Transverse colon (tissue), 4 donors: ENCODE data around the gene DGCR6. TPM values are rescaled to one million over a fixed set of nuclear protein-coding genes. Genes with fewer than 3 reads are reported as not detected.

Experiments
- DNase-seq: peaks from one replicate; pipeline ENCODE4 v3.0.0-alpha.2; 2019
- H3K27ac ChIP-seq, 4 donors: fragments of 200-600 bp; sonication (generic); 2 replicates each; pipeline ENCODE4 v1.5.1; 2016 to 2018; ENCODE audit warnings: inconsistent platforms in 4 of 4
- H3K27me3 ChIP-seq: fragments of 200-600 bp; sonication (generic); 2 replicates; pipeline ENCODE4 v1.5.1; 2017; ENCODE audit warnings: inconsistent platforms
- H3K36me3 ChIP-seq, 4 donors: fragments of 200-600 bp; sonication (generic); 2 replicates each; pipeline ENCODE4 v1.5.1; 2017 to 2019; ENCODE audit warnings: inconsistent platforms in 4 of 4
- H3K4me1 ChIP-seq, 4 donors: fragments of 200-600 bp; sonication (generic); 2 replicates each; pipeline ENCODE4 v1.5.1; 2017 to 2020; ENCODE audit warnings: inconsistent platforms in 4 of 4
- H3K4me3 ChIP-seq, 4 donors: fragments of 200-600 bp; sonication (generic); 1 replicate in 1 of 4; 2 replicates in 3 of 4; pipeline versions ENCODE4 v1.5.1 to v1.6.1; 2017 to 2019; ENCODE audit warnings: inconsistent platforms in 4 of 4
- H3K9me3 ChIP-seq, 2 donors: fragments of 200-600 bp; sonication (generic); 2 replicates each; pipeline ENCODE4 v1.5.1; 2017 to 2019; ENCODE audit warnings: inconsistent platforms in 2 of 2
- EP300 ChIP-seq: sonication (generic); formaldehyde crosslinking; IDR thresholded peaks from one replicate; pipeline ENCODE4 v1.6.1; 2017; ENCODE audit warnings: antibody characterized with exemption, low read depth
- POLR2A ChIP-seq: fragments of 450-650 bp; IDR thresholded peaks from one replicate; pipeline ENCODE4 v1.6.1; 2016; ENCODE audit warnings: antibody characterized with exemption, mild to moderate bottlenecking, moderate library complexity
- POLR2AphosphoS5 ChIP-seq, 3 donors: sonication (generic); formaldehyde crosslinking; IDR thresholded peaks; one replicate each; pipeline ENCODE4 v1.6.1; 2016; ENCODE audit warnings: antibody characterized with exemption in 3 of 3
- WGBS, 2 donors: methylation state at CpG; one replicate each; pipeline ENCODE4 v1.1.5; 2018; ENCODE audit warnings: low coverage in 1 of 2; 5-methylcytosine and 5-hydroxymethylcytosine counted together
- in situ Hi-C, 4 donors: fragments of 200-750 bp; cut with MboI; loops; one replicate each; pipeline versions ENCODE4 v1.15.0 to v1.15.1; 2017; ENCODE audit warnings: low sequenced_read_pairs in 3 of 4, low pct_ligation_motif_present in 1 of 4, low pct_unique_long_range_greater_than_20kb in 1 of 4
- intact Hi-C: fragments of 100-400 bp; cut with DNase I; formaldehyde crosslinking; loops from one replicate; pipeline ENCODE4 v1.15.1; 2023; ENCODE audit warnings: low total_unique reads
- total RNA-seq, 4 donors: library from RNA; depleted of rRNA; stranded (reverse); fragments of >200 nt; gene quantifications; one replicate each; pipeline ENCODE4 v1.1.0, GENCODE V29; 2016
- TF ChIP-seq, protein P1 (sequence below), 5 experiments: fragments of 200-600 bp in 3 of 5; fragments of 450-650 bp in 2 of 5; sonication (generic) in 3 of 5; IDR thresholded peaks; 1 replicate in 2 of 5; 2 replicates in 3 of 5; pipeline ENCODE4 v1.5.1; 2016 to 2017; ENCODE audit warnings: antibody characterized with exemption in 5 of 5, inconsistent platforms in 3 of 5, mild to moderate bottlenecking in 2 of 5, moderate library complexity in 1 of 5

The DGCR6 gene
- total RNA-seq, 4 donors from 2014 or later = 0.79 to 3.4 (median 1.5) TPM; not detected in 1

DNA sequence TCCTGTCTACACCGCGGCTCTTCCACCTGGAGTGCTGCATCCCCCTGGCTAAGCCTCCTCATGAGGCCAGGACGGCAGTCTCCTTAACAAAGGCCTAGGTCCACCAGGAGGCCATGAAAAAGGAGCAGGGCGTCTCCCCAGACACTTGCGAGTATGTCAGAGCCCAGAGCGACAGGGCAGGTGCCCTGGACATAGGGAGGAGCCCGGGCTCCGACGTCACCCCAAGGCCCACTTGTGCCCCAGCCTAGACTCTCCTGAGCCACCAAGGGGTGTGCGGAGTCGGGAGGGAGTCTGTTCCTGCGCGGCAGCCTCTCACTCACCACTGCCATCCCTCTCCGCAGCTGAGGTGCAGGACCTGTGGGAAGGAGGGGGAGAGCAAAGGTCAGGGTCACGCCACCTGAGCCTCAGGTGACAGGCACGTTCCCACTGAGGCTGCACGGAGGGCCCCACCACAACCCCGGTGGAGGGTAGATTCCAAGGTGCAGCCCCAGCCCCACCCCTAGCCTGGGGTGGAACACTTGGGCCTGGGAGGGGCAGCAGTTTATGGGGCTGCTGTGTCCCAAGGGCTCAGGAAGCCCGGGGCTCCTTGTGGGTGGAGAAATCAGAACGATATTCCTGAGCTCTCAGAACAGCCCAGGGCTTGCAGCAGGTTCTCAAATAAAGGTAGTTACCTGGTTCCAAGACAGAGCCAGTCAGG lies 19.4 kb downstream of the DGCR6 start:
- TF ChIP-seq, protein P1, sequence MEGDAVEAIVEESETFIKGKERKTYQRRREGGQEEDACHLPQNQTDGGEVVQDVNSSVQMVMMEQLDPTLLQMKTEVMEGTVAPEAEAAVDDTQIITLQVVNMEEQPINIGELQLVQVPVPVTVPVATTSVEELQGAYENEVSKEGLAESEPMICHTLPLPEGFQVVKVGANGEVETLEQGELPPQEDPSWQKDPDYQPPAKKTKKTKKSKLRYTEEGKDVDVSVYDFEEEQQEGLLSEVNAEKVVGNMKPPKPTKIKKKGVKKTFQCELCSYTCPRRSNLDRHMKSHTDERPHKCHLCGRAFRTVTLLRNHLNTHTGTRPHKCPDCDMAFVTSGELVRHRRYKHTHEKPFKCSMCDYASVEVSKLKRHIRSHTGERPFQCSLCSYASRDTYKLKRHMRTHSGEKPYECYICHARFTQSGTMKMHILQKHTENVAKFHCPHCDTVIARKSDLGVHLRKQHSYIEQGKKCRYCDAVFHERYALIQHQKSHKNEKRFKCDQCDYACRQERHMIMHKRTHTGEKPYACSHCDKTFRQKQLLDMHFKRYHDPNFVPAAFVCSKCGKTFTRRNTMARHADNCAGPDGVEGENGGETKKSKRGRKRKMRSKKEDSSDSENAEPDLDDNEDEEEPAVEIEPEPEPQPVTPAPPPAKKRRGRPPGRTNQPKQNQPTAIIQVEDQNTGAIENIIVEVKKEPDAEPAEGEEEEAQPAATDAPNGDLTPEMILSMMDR (IDR thresholded peaks at IDR 0.05) = no peak
- no peak for TF ChIP-seq POLR2A
- TF ChIP-seq POLR2AphosphoS5 (IDR thresholded peaks at IDR 0.05) = no peak
- no peak for TF ChIP-seq EP300

DNA sequence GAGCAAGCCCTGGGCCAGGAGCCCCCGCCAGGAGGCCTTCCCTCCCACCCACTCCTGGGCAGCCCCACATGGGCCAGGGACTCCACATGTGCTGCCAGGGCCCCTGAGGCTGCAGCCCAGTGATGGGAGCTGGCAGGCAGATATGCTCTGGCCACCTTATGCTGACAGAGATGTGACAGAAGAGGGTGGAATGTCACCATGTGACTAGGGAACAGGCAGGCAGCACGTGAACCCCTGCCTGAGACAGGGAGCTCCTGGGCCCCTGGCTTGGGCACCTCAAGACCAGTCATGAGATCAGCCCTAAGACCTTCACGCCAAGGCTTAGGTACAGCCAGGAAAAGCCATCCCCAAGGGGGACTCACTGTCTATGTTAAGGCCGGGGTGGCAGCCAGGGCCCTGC lies 20.9 kb downstream of the DGCR6 start:
- no peaks in the 10 kb centered on the region for H3K9me3 ChIP-seq
- no peak overlapping the region for H3K27ac ChIP-seq
- no CpG with 5 or more reads among the region's 4 CpGs for WGBS, 2 donors
- no peaks in the 10 kb centered on the region for H3K36me3 ChIP-seq
- no peak for TF ChIP-seq EP300
- TF ChIP-seq POLR2AphosphoS5 (IDR thresholded peaks at IDR 0.05) = no peak
- TF ChIP-seq, protein P1 (IDR thresholded peaks at IDR 0.05) = no peak
- no peak for TF ChIP-seq POLR2A
- no peaks in the 10 kb centered on the region for H3K4me1 ChIP-seq
- no peaks in the 10 kb centered on the region for H3K27me3 ChIP-seq
- no peak for DNase-seq
- H3K4me3 ChIP-seq = no peak overlapping the region
- intact Hi-C loops = no loop called here
- in situ Hi-C loops = no loop called here

More for the DNA sequence above, 19.4 kb downstream of the DGCR6 start:
- in situ Hi-C loops (no loop called here), intact Hi-C loops (no loop called here)
- Histone ChIP-seq H3K4me1 (no peaks in the 10 kb centered on the region), H3K27me3 (no peaks in the 10 kb centered on the region), H3K36me3 (no peaks in the 10 kb centered on the region), H3K4me3 (no peak overlapping the region), H3K27ac (no peak overlapping the region), H3K9me3 (no peaks in the 10 kb centered on the region)
- no CpG with 5 or more reads among the region's 20 CpGs for WGBS, 2 donors
- no peak for DNase-seq

DNA sequence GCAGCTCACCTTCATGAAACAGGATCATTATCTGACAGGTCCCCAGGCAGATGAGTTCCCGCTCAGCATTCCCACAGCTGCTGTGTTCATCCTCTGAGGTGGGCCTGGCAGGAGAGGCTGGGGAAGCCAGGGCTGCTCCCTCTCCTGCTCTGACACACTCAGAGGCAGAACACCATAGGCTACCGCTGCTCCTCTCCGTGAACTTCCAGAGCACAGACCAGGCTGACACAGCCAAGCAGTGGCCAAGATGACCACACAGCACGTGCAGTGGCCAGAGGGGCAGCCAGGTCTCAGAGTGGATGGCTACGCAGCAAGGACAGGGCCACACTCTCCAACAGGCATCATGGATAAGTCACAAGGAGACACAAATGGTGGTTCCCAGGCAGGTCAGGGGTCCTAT lies 21.5 kb downstream of the DGCR6 start:
- H3K27me3 ChIP-seq = no peaks in the 10 kb centered on the region
- H3K27ac ChIP-seq = no peak overlapping the region
- no CpG with 5 or more reads among the region's 5 CpGs for WGBS, 2 donors
- no peaks in the 10 kb centered on the region for H3K9me3 ChIP-seq
- no peaks in the 10 kb centered on the region for H3K4me1 ChIP-seq
- in situ Hi-C loops = no loop called here
- no peak overlapping the region for H3K4me3 ChIP-seq
- intact Hi-C loops = no loop called here
- no peaks in the 10 kb centered on the region for H3K36me3 ChIP-seq
- no peak for TF ChIP-seq EP300
- no peak for DNase-seq

DNA sequence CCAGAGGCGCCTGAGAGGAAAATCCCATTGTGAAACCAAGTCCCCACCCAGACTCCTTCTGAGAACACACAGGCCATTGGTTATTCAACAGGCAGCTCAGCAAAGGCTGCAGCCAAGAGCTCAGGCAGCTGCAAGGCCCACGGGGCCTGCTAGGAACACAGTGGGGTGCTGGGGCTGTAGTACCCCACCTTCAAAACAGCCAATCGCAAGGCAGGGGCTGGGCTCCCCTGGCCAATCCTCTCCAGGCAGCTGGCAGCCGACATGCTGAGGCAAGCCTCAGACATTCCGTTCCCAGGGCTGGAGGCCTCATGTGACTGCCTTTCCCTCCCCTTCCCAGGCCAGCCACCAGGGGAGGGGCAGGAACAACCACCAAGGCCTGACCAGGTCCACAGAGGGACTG lies 23.3 kb downstream of the DGCR6 start:
- TF ChIP-seq, protein P1 (IDR thresholded peaks at IDR 0.05) = no peak
- TF ChIP-seq EP300 (no peak), POLR2A (no peak), POLR2AphosphoS5 (IDR thresholded peaks at IDR 0.05) (no peak)
- Histone ChIP-seq H3K9me3 (no peaks in the 10 kb centered on the region), H3K27ac (no peak overlapping the region), H3K4me1 (no peaks in the 10 kb centered on the region), H3K36me3 (no peaks in the 10 kb centered on the region), H3K4me3 (no peak overlapping the region), H3K27me3 (no peaks in the 10 kb centered on the region)
- no peak for DNase-seq
- intact Hi-C loops (no loop called here), in situ Hi-C loops (no loop called here)
- WGBS, 2 donors = no CpG with 5 or more reads among the region's 5 CpGs
